ENCODE data around the gene SH3PXD2A.

DNA sequence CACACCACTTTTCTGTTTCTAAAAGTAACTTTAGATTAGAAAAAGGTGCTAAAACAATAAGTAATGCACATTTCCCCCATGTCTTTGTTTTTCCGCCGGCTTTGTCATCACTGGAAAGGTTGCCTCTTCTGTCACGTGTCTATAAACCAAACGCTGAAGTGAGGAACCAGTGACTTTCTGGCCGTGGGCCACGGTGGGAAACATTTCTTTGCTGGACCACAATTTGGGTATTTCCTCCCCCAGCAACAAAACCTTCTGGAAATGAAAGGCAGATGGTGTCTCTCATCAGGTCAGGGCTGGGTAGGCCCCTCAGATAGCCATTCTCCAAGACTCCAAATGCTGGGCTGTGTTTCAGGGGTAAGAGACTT, 174.5 kb downstream of the SH3PXD2A start:
- TF ChIP-seq CTCF (conservative IDR thresholded peaks at IDR 0.05; ENCODE audit: low read depth in 2 of 2) (no peak), POLR2AphosphoS5 (IDR thresholded peaks at IDR 0.05; ENCODE audit: low read depth) (no peak), EZH2phosphoT487 (IDR thresholded peaks at IDR 0.05; ENCODE audit: unreplicated experiment) (no peak), EZH2 (IDR thresholded peaks at IDR 0.05; ENCODE audit: low read depth, unreplicated experiment) (no peak), CREB1 (CRISPR knock-in tag; IDR thresholded peaks at IDR 0.05; ENCODE audit: low read depth) (no peak), JUNB (IDR thresholded peaks at IDR 0.05; ENCODE audit: unreplicated experiment) (no peak), ZNF331 (CRISPR knock-in tag; IDR thresholded peaks at IDR 0.05; ENCODE audit: low read depth) (no peak), ZNF114 (CRISPR knock-in tag; IDR thresholded peaks at IDR 0.05) (no peak)
- TF ChIP-seq, protein P1, sequence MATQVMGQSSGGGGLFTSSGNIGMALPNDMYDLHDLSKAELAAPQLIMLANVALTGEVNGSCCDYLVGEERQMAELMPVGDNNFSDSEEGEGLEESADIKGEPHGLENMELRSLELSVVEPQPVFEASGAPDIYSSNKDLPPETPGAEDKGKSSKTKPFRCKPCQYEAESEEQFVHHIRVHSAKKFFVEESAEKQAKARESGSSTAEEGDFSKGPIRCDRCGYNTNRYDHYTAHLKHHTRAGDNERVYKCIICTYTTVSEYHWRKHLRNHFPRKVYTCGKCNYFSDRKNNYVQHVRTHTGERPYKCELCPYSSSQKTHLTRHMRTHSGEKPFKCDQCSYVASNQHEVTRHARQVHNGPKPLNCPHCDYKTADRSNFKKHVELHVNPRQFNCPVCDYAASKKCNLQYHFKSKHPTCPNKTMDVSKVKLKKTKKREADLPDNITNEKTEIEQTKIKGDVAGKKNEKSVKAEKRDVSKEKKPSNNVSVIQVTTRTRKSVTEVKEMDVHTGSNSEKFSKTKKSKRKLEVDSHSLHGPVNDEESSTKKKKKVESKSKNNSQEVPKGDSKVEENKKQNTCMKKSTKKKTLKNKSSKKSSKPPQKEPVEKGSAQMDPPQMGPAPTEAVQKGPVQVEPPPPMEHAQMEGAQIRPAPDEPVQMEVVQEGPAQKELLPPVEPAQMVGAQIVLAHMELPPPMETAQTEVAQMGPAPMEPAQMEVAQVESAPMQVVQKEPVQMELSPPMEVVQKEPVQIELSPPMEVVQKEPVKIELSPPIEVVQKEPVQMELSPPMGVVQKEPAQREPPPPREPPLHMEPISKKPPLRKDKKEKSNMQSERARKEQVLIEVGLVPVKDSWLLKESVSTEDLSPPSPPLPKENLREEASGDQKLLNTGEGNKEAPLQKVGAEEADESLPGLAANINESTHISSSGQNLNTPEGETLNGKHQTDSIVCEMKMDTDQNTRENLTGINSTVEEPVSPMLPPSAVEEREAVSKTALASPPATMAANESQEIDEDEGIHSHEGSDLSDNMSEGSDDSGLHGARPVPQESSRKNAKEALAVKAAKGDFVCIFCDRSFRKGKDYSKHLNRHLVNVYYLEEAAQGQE (IDR thresholded peaks at IDR 0.05; ENCODE audit: unreplicated experiment): no peak
- TF ChIP-seq, protein P2, sequence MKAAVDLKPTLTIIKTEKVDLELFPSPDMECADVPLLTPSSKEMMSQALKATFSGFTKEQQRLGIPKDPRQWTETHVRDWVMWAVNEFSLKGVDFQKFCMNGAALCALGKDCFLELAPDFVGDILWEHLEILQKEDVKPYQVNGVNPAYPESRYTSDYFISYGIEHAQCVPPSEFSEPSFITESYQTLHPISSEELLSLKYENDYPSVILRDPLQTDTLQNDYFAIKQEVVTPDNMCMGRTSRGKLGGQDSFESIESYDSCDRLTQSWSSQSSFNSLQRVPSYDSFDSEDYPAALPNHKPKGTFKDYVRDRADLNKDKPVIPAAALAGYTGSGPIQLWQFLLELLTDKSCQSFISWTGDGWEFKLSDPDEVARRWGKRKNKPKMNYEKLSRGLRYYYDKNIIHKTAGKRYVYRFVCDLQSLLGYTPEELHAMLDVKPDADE (IDR thresholded peaks at IDR 0.05): no peak
